ENCODE data around the gene SRGAP1.

SRGAP1 gene

GRCh38 chr12:63885401-63885800, 40.9 kb downstream of the SRGAP1 start:
- peaks cover 3% of the 10 kb centered on the region for H3K36me3 ChIP-seq (ENCODE audit: insufficient read depth, low read length)
- H3K4me3 ChIP-seq (ENCODE audit: low read length): no peak overlapping the region
- peaks cover 6% of the 10 kb centered on the region for H3K9me3 ChIP-seq (ENCODE audit: low read length)
- no peaks in the 10 kb centered on the region for H3K27me3 ChIP-seq (ENCODE audit: insufficient read depth, low read length)
- H3K4me1 ChIP-seq (ENCODE audit: insufficient read depth, low read length): peaks cover 8% of the 10 kb centered on the region
- no peak overlapping the region for H2AFZ ChIP-seq (ENCODE audit: low read depth, low read length)

DNA sequence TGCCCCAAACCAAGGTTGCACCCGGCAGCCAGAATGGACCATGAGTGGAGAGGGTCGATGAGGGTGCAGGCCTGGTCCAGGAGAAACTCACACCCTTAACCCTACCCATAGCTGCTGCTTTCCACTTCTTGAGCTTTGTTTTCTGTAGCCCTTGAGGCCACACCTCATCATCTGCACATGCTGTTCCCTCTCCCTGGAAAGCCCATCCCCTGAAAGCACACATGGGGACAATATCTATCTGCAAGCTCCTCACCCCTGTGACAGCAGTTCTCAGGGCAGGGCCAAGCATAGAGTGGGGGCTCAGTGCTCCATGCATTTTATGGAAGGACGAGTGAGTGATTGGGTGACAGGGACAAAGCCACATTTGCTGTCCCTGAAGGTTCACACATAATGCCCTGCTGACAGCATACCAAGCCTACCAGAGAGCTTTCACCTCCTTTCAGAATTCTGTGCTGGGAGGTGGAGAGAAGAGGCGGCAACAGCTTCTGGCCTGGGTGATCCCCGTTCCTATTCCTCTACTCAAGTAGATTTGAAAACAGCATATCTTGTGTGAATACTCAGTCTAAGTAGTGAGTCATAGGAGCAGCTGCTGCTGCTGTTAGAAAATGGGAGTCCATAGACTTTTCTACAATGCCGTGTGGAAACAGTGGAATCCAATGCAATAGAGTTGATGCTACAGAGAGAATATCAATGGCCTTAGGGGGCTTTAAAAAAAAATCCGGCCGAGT, 44.6 kb downstream of the SRGAP1 start:
- Histone ChIP-seq H3K4me1 (ENCODE audit: insufficient read depth, low read length) (peaks cover 24% of the 10 kb centered on the region), H3K9me3 (ENCODE audit: low read length) (peaks cover 9% of the 10 kb centered on the region), H3K4me3 (ENCODE audit: low read length) (no peak overlapping the region), H2AFZ (ENCODE audit: low read depth, low read length) (no peak overlapping the region), H3K27me3 (ENCODE audit: insufficient read depth, low read length) (no peaks in the 10 kb centered on the region), H3K36me3 (ENCODE audit: insufficient read depth, low read length) (peaks cover 3% of the 10 kb centered on the region)

- peaks cover 3% of the 10 kb centered on the region for H3K36me3 ChIP-seq (ENCODE audit: insufficient read depth, low read length)
- no peaks in the 10 kb centered on the region for H3K27me3 ChIP-seq (ENCODE audit: insufficient read depth, low read length)
- peaks cover 9% of the 10 kb centered on the region for H3K9me3 ChIP-seq (ENCODE audit: low read length)
- no peak overlapping the region for H3K4me3 ChIP-seq (ENCODE audit: low read length)
- H2AFZ ChIP-seq (ENCODE audit: low read depth, low read length): no peak overlapping the region
- peaks cover 24% of the 10 kb centered on the region for H3K4me1 ChIP-seq (ENCODE audit: insufficient read depth, low read length)
Measured at GRCh38 chr12:63889721-63890509, 45.4 kb downstream of the SRGAP1 start.

DNA sequence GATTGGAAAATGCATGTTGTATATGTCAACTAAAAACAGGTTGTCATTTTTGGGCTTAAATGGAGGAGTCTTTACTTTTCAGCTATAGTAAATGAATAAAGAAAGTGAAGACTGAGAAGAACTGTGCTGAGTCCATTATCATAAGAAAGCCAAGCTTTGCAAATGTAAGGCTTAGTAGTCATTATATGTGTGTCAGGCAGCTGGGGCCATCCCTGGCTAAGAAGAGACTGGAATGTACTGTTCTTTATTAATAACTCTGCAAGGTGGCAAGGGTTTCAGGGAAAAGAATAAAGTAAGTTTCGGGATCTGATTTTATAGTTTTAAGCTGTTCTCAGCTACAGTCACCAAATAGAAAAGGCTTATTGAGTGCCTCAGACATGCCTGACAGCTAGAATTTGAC, 48.7 kb downstream of the SRGAP1 start:
- peaks cover 3% of the 10 kb centered on the region for H3K9me3 ChIP-seq (ENCODE audit: low read length)
- H3K27me3 ChIP-seq (ENCODE audit: insufficient read depth, low read length): no peaks in the 10 kb centered on the region
- H3K36me3 ChIP-seq (ENCODE audit: insufficient read depth, low read length): no peaks in the 10 kb centered on the region
- H2AFZ ChIP-seq (ENCODE audit: low read depth, low read length): no peak overlapping the region
- H3K4me3 ChIP-seq (ENCODE audit: low read length): no peak overlapping the region
- peaks cover 42% of the 10 kb centered on the region for H3K4me1 ChIP-seq (ENCODE audit: insufficient read depth, low read length)

DNA sequence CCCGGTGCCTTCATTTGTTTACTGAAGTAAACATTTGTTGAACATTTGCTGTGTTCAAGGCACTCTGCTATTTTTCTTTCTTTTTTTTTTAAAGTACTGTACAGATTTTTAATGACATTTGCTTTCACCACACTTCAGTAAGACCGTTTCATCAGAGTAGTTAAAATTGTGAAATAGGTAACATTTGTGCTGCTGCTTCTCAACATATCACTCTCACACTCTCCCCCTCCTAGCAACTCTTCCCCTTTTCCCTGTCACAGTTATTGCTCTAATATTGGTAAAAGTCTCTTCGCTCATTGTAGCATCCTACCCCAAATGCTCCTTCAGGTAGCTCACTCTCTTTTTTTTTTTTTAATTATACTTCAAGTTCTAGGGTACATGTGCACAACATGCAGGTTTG, 49.6 kb downstream of the SRGAP1 start:
- Histone ChIP-seq H2AFZ (ENCODE audit: low read depth, low read length) (no peak overlapping the region), H3K4me1 (ENCODE audit: insufficient read depth, low read length) (peaks cover 43% of the 10 kb centered on the region), H3K9me3 (ENCODE audit: low read length) (peaks cover 3% of the 10 kb centered on the region), H3K4me3 (ENCODE audit: low read length) (no peak overlapping the region), H3K27me3 (ENCODE audit: insufficient read depth, low read length) (no peaks in the 10 kb centered on the region), H3K36me3 (ENCODE audit: insufficient read depth, low read length) (no peaks in the 10 kb centered on the region)

GRCh38 chr12:63895841-63896240, 51.3 kb downstream of the SRGAP1 start:
- H3K36me3 ChIP-seq (ENCODE audit: insufficient read depth, low read length): no peaks in the 10 kb centered on the region
- H3K4me3 ChIP-seq (ENCODE audit: low read length): no peak overlapping the region
- H3K27me3 ChIP-seq (ENCODE audit: insufficient read depth, low read length): no peaks in the 10 kb centered on the region
- no peak overlapping the region for H2AFZ ChIP-seq (ENCODE audit: low read depth, low read length)
- H3K9me3 ChIP-seq (ENCODE audit: low read length): peaks cover 3% of the 10 kb centered on the region
- H3K4me1 ChIP-seq (ENCODE audit: insufficient read depth, low read length): peaks cover 42% of the 10 kb centered on the region

GRCh38 chr12:63897931-63898330, 53.4 kb downstream of the SRGAP1 start:
- Histone ChIP-seq H3K4me3 (ENCODE audit: low read length) (no peak overlapping the region), H3K27me3 (ENCODE audit: insufficient read depth, low read length) (no peaks in the 10 kb centered on the region), H3K36me3 (ENCODE audit: insufficient read depth, low read length) (no peaks in the 10 kb centered on the region), H3K9me3 (ENCODE audit: low read length) (no peaks in the 10 kb centered on the region), H3K4me1 (ENCODE audit: insufficient read depth, low read length) (peaks cover 30% of the 10 kb centered on the region), H2AFZ (ENCODE audit: low read depth, low read length) (no peak overlapping the region)

DNA sequence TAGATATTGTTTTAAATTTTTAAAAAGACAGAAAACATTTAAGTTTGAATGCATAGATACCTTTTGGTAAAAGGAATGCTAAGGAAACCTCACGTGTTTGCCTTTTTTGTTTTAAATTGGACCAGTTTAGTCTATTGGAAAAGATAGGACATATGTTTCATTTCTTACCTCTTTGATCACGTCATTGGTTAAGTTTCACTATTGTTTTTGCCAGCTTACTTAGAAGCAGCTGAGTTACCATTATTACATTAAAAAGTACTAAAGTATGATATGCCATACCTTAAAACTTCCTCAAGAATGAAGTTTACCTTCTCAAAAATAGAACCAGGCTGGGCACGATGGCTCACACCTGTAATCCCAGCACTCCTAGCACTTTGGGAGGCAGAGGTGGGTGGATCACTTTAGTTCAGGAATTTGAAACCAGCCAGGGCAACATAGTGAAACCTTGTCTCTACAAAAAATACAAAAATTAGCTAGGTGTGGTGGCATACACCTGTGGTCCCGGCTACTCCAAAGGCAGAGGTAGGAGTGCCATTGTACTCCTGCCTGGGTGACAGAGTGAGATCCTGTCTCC, 54.4 kb downstream of the SRGAP1 start:
- H2AFZ ChIP-seq (ENCODE audit: low read depth, low read length): no peak overlapping the region
- no peak overlapping the region for H3K4me3 ChIP-seq (ENCODE audit: low read length)
- no peaks in the 10 kb centered on the region for H3K27me3 ChIP-seq (ENCODE audit: insufficient read depth, low read length)
- peaks cover 23% of the 10 kb centered on the region for H3K4me1 ChIP-seq (ENCODE audit: insufficient read depth, low read length)
- H3K36me3 ChIP-seq (ENCODE audit: insufficient read depth, low read length): no peaks in the 10 kb centered on the region
- no peaks in the 10 kb centered on the region for H3K9me3 ChIP-seq (ENCODE audit: low read length)

DNA sequence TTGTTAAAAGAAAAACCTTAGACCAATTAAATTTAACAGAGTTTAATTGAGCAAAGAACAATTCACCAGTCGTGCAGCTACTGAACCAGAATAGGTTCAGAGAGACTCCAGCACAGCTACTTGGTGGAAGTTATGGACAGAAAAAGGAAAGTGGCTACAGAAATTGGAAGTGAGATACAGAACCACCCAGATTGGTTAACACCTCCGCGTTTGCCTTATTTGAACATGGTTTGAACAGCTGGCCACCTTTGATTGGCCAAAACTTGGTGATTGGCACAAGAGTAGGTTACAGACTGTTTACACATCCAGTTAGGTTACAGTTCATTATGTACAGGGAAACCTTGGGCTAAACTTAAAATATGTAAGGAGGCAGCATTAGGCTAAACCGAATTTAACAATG, 54.9 kb downstream of the SRGAP1 start:
- Histone ChIP-seq H3K36me3 (ENCODE audit: insufficient read depth, low read length) (no peaks in the 10 kb centered on the region), H3K4me1 (ENCODE audit: insufficient read depth, low read length) (peaks cover 23% of the 10 kb centered on the region), H3K27me3 (ENCODE audit: insufficient read depth, low read length) (no peaks in the 10 kb centered on the region), H3K9me3 (ENCODE audit: low read length) (no peaks in the 10 kb centered on the region), H3K4me3 (ENCODE audit: low read length) (no peak overlapping the region), H2AFZ (ENCODE audit: low read depth, low read length) (no peak overlapping the region)

- Histone ChIP-seq H3K27me3 (ENCODE audit: insufficient read depth, low read length) (no peaks in the 10 kb centered on the region), H3K4me3 (ENCODE audit: low read length) (no peak overlapping the region), H3K9me3 (ENCODE audit: low read length) (no peaks in the 10 kb centered on the region), H3K4me1 (ENCODE audit: insufficient read depth, low read length) (peaks cover 20% of the 10 kb centered on the region), H2AFZ (ENCODE audit: low read depth, low read length) (no peak overlapping the region), H3K36me3 (ENCODE audit: insufficient read depth, low read length) (no peaks in the 10 kb centered on the region)
Measured at GRCh38 chr12:63900922-63901793, 56.7 kb downstream of the SRGAP1 start.

GRCh38 chr12:63904653-63905052, 60.2 kb downstream of the SRGAP1 start:
- no peaks in the 10 kb centered on the region for H3K4me1 ChIP-seq (ENCODE audit: insufficient read depth, low read length)

DNA sequence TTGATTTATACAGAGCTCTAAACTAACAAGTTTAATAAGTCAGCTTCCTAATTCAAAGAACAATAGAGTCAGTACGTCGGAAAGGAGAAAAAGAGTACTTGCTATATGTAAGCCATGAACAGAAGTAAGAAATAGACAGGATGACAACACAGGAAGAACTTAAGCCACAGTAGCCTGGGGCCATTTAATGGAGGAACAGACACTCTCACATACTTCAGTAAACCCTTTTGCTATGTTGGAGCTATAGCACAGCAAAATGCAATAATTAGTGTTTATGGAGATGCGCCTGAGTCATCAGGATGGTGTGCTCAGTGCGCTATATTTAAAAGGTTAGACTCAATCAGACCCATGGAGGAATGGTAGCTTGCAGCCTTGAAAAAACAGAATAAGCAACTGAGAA, 61.0 kb downstream of the SRGAP1 start:
- Histone ChIP-seq H3K36me3 (ENCODE audit: insufficient read depth, low read length) (no peaks in the 10 kb centered on the region), H2AFZ (ENCODE audit: low read depth, low read length) (no peak overlapping the region), H3K9me3 (ENCODE audit: low read length) (peaks cover 4% of the 10 kb centered on the region), H3K4me3 (ENCODE audit: low read length) (no peak overlapping the region), H3K4me1 (ENCODE audit: insufficient read depth, low read length) (peaks cover 3% of the 10 kb centered on the region), H3K27me3 (ENCODE audit: insufficient read depth, low read length) (no peaks in the 10 kb centered on the region)

More at GRCh38 chr12:63904653-63905052, 60.2 kb downstream of the SRGAP1 start:
- no peaks in the 10 kb centered on the region for H3K27me3 ChIP-seq (ENCODE audit: insufficient read depth, low read length)
- no peak overlapping the region for H3K4me3 ChIP-seq (ENCODE audit: low read length)
- no peaks in the 10 kb centered on the region for H3K36me3 ChIP-seq (ENCODE audit: insufficient read depth, low read length)
- peaks cover 4% of the 10 kb centered on the region for H3K9me3 ChIP-seq (ENCODE audit: low read length)
- no peak overlapping the region for H2AFZ ChIP-seq (ENCODE audit: low read depth, low read length)

Measured in neuron (in vitro differentiated cells).